HEK293 (cell line): ENCODE measurements around the gene PRKAG2.
A peak's percentile ranks its signal among the peaks of the same experiment; 100 is the strongest.

Source experiments
- GLIS2 ChIP-seq: fragments of 450-650 bp; formaldehyde crosslinking; IDR thresholded peaks from 2 replicates; pipeline ENCODE4 v1.5.1; 2016; ENCODE audit warnings: missing biosample characterization, missing genetic modification characterization
- RBAK ChIP-seq: fragments of 450-650 bp; formaldehyde crosslinking; IDR thresholded peaks from 2 replicates; pipeline ENCODE4 v1.5.1; 2016; ENCODE audit warnings: missing biosample characterization, missing genetic modification characterization
- SALL2 ChIP-seq: fragments of 450-650 bp; formaldehyde crosslinking; IDR thresholded peaks from 2 replicates; pipeline ENCODE4 v1.5.0; 2017; ENCODE audit warnings: missing biosample characterization, mild to moderate bottlenecking, missing genetic modification characterization, borderline replicate concordance
- SP2 ChIP-seq: fragments of 450-650 bp; formaldehyde crosslinking; IDR thresholded peaks from 2 replicates; pipeline ENCODE4 v1.5.1; 2016; ENCODE audit warnings: missing biosample characterization, missing genetic modification characterization
- ZFHX2 ChIP-seq: fragments of 450-650 bp; formaldehyde crosslinking; conservative IDR thresholded peaks from 2 replicates; pipeline ENCODE4 v1.5.1; 2016; ENCODE audit warnings: missing biosample characterization, missing genetic modification characterization
- ZNF10 ChIP-seq: fragments of 450-650 bp; formaldehyde crosslinking; IDR thresholded peaks from 2 replicates; pipeline ENCODE4 v1.5.1; 2017; ENCODE audit warnings: missing biosample characterization, missing genetic modification characterization
- ZNF157 ChIP-seq: fragments of 450-650 bp; formaldehyde crosslinking; IDR thresholded peaks from 2 replicates; pipeline ENCODE4 v1.5.1; 2016; ENCODE audit warnings: missing biosample characterization, missing genetic modification characterization
- ZNF24 ChIP-seq: fragments of 450-650 bp; formaldehyde crosslinking; IDR thresholded peaks from 2 replicates; pipeline ENCODE4 v1.5.1; 2016; ENCODE audit warnings: missing biosample characterization, missing genetic modification characterization
- ZNF350 ChIP-seq: fragments of 450-650 bp; formaldehyde crosslinking; IDR thresholded peaks from 2 replicates; pipeline ENCODE4 v1.5.0; 2017; ENCODE audit warnings: missing biosample characterization, mild to moderate bottlenecking, missing genetic modification characterization
- ZNF548 ChIP-seq: fragments of 450-650 bp; formaldehyde crosslinking; IDR thresholded peaks from 2 replicates; pipeline ENCODE4 v1.5.1; 2016; ENCODE audit warnings: missing biosample characterization, missing genetic modification characterization
- ZNF707 ChIP-seq: fragments of 450-650 bp; formaldehyde crosslinking; IDR thresholded peaks from 2 replicates; pipeline ENCODE4 v1.5.1; 2016; ENCODE audit warnings: missing biosample characterization, missing genetic modification characterization
- ZNF76 ChIP-seq: fragments of 450-650 bp; formaldehyde crosslinking; IDR thresholded peaks from 2 replicates; pipeline ENCODE4; 2016; ENCODE audit warnings: low read depth, missing biosample characterization, missing genetic modification characterization, borderline replicate concordance
- TF ChIP-seq, protein P1 (sequence below): fragments of 450-650 bp; formaldehyde crosslinking; IDR thresholded peaks from 2 replicates; pipeline ENCODE4; 2016; ENCODE audit warnings: missing biosample characterization, missing genetic modification characterization
- TF ChIP-seq, protein P2 (sequence below): fragments of 450-650 bp; formaldehyde crosslinking; IDR thresholded peaks from 2 replicates; pipeline ENCODE4 v1.5.1; 2016; ENCODE audit warnings: missing biosample characterization, missing genetic modification characterization, borderline replicate concordance
- TF ChIP-seq, protein P3 (sequence below): fragments of 450-650 bp; formaldehyde crosslinking; IDR thresholded peaks from 2 replicates; pipeline ENCODE4 v1.5.1; 2017; ENCODE audit warnings: missing biosample characterization, missing genetic modification characterization
- TF ChIP-seq, protein P4 (sequence below): fragments of 450-650 bp; formaldehyde crosslinking; IDR thresholded peaks from 2 replicates; pipeline ENCODE4 v1.5.1; 2016; ENCODE audit warnings: missing biosample characterization, missing genetic modification characterization
- TF ChIP-seq, protein P5 (sequence below): fragments of 450-650 bp; formaldehyde crosslinking; IDR thresholded peaks from 2 replicates; pipeline ENCODE4 v1.5.1; 2016; ENCODE audit warnings: missing biosample characterization, missing genetic modification characterization
- TF ChIP-seq, protein P6 (sequence below): fragments of 450-650 bp; formaldehyde crosslinking; IDR thresholded peaks from 2 replicates; pipeline ENCODE4 v1.5.1; 2016; ENCODE audit warnings: missing biosample characterization, missing genetic modification characterization
- TF ChIP-seq, protein P7 (sequence below): fragments of 450-650 bp; formaldehyde crosslinking; IDR thresholded peaks from 2 replicates; pipeline ENCODE4 v1.5.1; 2016; ENCODE audit warnings: missing biosample characterization, missing genetic modification characterization, low read depth

Gene PRKAG2

DNA sequence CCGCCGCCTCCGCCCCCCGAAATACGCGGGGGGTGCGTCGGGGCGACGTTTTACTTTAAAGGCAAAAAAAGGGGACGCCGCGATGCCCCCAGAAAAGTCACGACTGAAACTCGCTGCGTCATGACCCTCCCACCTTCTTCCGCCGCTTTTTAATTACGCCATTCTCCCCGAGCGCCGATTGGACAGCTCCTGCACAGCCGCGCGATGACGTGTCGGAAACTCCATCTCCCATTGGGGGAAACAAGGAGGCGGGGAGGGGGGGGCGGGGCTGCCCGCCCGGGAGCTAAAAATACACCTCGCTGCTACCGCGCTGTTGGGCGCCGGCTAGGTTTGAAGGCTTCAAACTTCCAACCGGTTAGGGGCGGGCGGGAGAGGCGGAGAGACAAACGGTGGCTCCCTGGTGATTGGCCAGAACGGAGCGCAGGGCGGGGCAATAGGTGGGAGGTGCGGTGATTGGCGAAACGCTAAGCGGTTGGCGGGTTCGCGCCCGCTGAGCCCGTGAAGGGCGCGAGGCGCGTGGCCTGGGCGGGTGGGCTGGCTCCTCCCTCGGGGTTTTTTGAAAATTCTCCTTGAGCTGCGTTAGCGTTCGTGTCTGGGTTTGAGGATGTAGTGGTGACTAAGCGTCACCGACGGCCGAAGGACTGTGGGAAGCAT is 357.0 kb downstream of the PRKAG2 start, which contains the start of gene RHEB (continued):
- TF ChIP-seq ZNF157, result no peak
- TF ChIP-seq ZNF707 (tag by site-specific recombination), result no peak
- TF ChIP-seq, protein P1, sequence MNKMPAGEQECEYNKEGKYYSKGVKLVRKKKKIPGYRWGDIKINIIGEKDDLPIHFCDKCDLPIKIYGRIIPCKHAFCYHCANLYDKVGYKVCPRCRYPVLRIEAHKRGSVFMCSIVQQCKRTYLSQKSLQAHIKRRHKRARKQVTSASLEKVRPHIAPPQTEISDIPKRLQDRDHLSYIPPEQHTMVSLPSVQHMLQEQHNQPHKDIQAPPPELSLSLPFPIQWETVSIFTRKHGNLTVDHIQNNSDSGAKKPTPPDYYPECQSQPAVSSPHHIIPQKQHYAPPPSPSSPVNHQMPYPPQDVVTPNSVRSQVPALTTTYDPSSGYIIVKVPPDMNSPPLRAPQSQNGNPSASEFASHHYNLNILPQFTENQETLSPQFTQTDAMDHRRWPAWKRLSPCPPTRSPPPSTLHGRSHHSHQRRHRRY (tag by site-specific recombination), result no peak
- TF ChIP-seq, protein P2, sequence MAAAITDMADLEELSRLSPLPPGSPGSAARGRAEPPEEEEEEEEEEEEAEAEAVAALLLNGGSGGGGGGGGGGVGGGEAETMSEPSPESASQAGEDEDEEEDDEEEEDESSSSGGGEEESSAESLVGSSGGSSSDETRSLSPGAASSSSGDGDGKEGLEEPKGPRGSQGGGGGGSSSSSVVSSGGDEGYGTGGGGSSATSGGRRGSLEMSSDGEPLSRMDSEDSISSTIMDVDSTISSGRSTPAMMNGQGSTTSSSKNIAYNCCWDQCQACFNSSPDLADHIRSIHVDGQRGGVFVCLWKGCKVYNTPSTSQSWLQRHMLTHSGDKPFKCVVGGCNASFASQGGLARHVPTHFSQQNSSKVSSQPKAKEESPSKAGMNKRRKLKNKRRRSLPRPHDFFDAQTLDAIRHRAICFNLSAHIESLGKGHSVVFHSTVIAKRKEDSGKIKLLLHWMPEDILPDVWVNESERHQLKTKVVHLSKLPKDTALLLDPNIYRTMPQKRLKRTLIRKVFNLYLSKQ, result no peak
- peak; percentile 69 for TF ChIP-seq ZFHX2 (tag by site-specific recombination)
- no peak for TF ChIP-seq ZNF548
- TF ChIP-seq, protein P3, sequence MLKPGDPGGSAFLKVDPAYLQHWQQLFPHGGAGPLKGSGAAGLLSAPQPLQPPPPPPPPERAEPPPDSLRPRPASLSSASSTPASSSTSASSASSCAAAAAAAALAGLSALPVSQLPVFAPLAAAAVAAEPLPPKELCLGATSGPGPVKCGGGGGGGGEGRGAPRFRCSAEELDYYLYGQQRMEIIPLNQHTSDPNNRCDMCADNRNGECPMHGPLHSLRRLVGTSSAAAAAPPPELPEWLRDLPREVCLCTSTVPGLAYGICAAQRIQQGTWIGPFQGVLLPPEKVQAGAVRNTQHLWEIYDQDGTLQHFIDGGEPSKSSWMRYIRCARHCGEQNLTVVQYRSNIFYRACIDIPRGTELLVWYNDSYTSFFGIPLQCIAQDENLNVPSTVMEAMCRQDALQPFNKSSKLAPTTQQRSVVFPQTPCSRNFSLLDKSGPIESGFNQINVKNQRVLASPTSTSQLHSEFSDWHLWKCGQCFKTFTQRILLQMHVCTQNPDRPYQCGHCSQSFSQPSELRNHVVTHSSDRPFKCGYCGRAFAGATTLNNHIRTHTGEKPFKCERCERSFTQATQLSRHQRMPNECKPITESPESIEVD (tag by site-specific recombination), result no peak
- TF ChIP-seq, protein P4, sequence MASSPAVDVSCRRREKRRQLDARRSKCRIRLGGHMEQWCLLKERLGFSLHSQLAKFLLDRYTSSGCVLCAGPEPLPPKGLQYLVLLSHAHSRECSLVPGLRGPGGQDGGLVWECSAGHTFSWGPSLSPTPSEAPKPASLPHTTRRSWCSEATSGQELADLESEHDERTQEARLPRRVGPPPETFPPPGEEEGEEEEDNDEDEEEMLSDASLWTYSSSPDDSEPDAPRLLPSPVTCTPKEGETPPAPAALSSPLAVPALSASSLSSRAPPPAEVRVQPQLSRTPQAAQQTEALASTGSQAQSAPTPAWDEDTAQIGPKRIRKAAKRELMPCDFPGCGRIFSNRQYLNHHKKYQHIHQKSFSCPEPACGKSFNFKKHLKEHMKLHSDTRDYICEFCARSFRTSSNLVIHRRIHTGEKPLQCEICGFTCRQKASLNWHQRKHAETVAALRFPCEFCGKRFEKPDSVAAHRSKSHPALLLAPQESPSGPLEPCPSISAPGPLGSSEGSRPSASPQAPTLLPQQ (tag by site-specific recombination), result peak; percentile 65
- TF ChIP-seq GLIS2 (tag by site-specific recombination), result peak; percentile 72
- TF ChIP-seq ZNF350 (tag by site-specific recombination), result peak; percentile 66
- TF ChIP-seq, protein P5, sequence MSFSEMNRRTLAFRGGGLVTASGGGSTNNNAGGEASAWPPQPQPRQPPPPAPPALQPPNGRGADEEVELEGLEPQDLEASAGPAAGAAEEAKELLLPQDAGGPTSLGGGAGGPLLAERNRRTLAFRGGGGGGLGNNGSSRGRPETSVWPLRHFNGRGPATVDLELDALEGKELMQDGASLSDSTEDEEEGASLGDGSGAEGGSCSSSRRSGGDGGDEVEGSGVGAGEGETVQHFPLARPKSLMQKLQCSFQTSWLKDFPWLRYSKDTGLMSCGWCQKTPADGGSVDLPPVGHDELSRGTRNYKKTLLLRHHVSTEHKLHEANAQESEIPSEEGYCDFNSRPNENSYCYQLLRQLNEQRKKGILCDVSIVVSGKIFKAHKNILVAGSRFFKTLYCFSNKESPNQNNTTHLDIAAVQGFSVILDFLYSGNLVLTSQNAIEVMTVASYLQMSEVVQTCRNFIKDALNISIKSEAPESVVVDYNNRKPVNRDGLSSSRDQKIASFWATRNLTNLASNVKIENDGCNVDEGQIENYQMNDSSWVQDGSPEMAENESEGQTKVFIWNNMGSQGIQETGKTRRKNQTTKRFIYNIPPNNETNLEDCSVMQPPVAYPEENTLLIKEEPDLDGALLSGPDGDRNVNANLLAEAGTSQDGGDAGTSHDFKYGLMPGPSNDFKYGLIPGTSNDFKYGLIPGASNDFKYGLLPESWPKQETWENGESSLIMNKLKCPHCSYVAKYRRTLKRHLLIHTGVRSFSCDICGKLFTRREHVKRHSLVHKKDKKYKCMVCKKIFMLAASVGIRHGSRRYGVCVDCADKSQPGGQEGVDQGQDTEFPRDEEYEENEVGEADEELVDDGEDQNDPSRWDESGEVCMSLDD (tag by site-specific recombination), result peak; percentile 74; the same call in 1 of the 2 replicates
- TF ChIP-seq, protein P6, sequence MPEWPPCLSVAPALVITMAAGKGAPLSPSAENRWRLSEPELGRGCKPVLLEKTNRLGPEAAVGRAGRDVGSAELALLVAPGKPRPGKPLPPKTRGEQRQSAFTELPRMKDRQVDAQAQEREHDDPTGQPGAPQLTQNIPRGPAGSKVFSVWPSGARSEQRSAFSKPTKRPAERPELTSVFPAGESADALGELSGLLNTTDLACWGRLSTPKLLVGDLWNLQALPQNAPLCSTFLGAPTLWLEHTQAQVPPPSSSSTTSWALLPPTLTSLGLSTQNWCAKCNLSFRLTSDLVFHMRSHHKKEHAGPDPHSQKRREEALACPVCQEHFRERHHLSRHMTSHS (tag by site-specific recombination), result no peak
- TF ChIP-seq ZNF76, result 0 out of 2 replicates have a peak, but pooled peaks have one; percentile 32
- TF ChIP-seq ZNF24, result peak; percentile 64; the same call in 1 of the 2 replicates
- TF ChIP-seq SP2, result peak; percentile 95
- TF ChIP-seq SALL2 (tag by site-specific recombination), result no peak
- no peak for TF ChIP-seq ZNF10 (tag by site-specific recombination)
- TF ChIP-seq, protein P7, sequence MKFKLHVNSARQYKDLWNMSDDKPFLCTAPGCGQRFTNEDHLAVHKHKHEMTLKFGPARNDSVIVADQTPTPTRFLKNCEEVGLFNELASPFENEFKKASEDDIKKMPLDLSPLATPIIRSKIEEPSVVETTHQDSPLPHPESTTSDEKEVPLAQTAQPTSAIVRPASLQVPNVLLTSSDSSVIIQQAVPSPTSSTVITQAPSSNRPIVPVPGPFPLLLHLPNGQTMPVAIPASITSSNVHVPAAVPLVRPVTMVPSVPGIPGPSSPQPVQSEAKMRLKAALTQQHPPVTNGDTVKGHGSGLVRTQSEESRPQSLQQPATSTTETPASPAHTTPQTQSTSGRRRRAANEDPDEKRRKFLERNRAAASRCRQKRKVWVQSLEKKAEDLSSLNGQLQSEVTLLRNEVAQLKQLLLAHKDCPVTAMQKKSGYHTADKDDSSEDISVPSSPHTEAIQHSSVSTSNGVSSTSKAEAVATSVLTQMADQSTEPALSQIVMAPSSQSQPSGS, result peak; percentile 93
- no peak for TF ChIP-seq RBAK
- TF ChIP-seq, all 188 proteins: peak for 40
